Heart left ventricle (tissue), 16 donors: ENCODE data around the gene PTS. TPM values are rescaled to one million over a fixed set of nuclear protein-coding genes. Genes with fewer than 3 reads are reported as not detected.

Experiments used
- ATAC-seq, 4 donors: fragments of 200-7000 bp; cut with Tn5 transposase; one replicate each; pipeline ENCODE4 v1.9.1; 2020 to 2022; ENCODE audit warnings: moderate library complexity in 4 of 4, mild to moderate bottlenecking in 3 of 4, moderate number of reproducible peaks in 1 of 4
- DNase-seq, 5 donors: peaks; one replicate each; pipeline ENCODE4 v3.0.0-alpha.2; 2020
- H3K27ac ChIP-seq, 12 donors: fragments of 200-600 bp; sonication (generic) in 4 of 12; one replicate each; pipeline versions ENCODE4 v1.5.0 to v1.8.0; 2016 to 2022; ENCODE audit warnings: mild to moderate bottlenecking in 2 of 12
- H3K27me3 ChIP-seq, 9 donors: fragments of 200-600 bp; sonication (generic) in 2 of 9; one replicate each; pipeline versions ENCODE4 v1.5.1 to v1.8.0; 2016 to 2022; ENCODE audit warnings: mild to moderate bottlenecking in 3 of 9
- H3K36me3 ChIP-seq, 9 donors: fragments of 200-600 bp; sonication (generic) in 2 of 9; one replicate each; pipeline versions ENCODE4 v1.5.0 to v1.8.0; 2018 to 2022; ENCODE audit warnings: mild to moderate bottlenecking in 2 of 9
- H3K4me1 ChIP-seq, 12 donors: fragments of 200-600 bp; sonication (generic) in 4 of 12; one replicate each; pipeline versions ENCODE4 v1.5.0 to v1.8.0; 2016 to 2022; ENCODE audit warnings: mild to moderate bottlenecking in 3 of 12
- H3K4me3 ChIP-seq, 12 donors: fragments of 200-600 bp; sonication (generic) in 4 of 12; one replicate each; pipeline versions ENCODE4 v1.5.0 to v1.8.0; 2017 to 2022; ENCODE audit warnings: mild to moderate bottlenecking in 9 of 12, moderate library complexity in 4 of 12
- H3K9me3 ChIP-seq, 12 donors: fragments of 200-600 bp; sonication (generic) in 4 of 12; one replicate each; pipeline versions ENCODE4 v1.5.0 to v1.8.0; 2016 to 2022; ENCODE audit warnings: mild to moderate bottlenecking in 1 of 12
- POLR2A ChIP-seq, 2 donors: fragments of 450-650 bp; IDR thresholded peaks; one replicate each; pipeline ENCODE4 v1.6.1; 2017; ENCODE audit warnings: antibody characterized with exemption in 2 of 2, mild to moderate bottlenecking in 2 of 2, moderate library complexity in 2 of 2
- WGBS, 4 donors: extraction: QIAGEN DNeasy Blood & Tissue Kit in 2 of 4; methylation state at CpG; one replicate each; pipeline versions ENCODE4 v1.1.5 to v1.1.7; 2013 to 2018; 5-methylcytosine and 5-hydroxymethylcytosine counted together
- intact Hi-C, 10 donors: fragments of 100-400 bp; cut with DNase I; formaldehyde crosslinking; loops; one replicate each; pipeline versions ENCODE4 v1.11.1 to v1.14.2; 2022
- polyA plus RNA-seq, 2 donors: library from polyadenylated mRNA; stranded (reverse); fragments of 200-250 nt; gene quantifications; one replicate each; pipeline ENCODE4 v1.2.3, GENCODE V29; 2013
- total RNA-seq, 9 donors: library from RNA; depleted of rRNA in 2 of 9; stranded (reverse); fragments of >200 nt in 2 of 9; fragmentation: NEBNext Ultra II Directional in 3 of 9; extraction: Animal tissue kit (Norgen Biotek cat#: 25700) in 3 of 9; gene quantifications; one replicate each; pipeline versions ENCODE4 v1.1.0 to v1.2.4, GENCODE V29; 2016 to 2023
- TF ChIP-seq, protein P1 (sequence below), 12 donors: fragments of 200-600 bp; sonication (generic) in 4 of 12; IDR thresholded peaks; one replicate each; pipeline versions ENCODE4 v1.5.0 to v1.8.0; 2018 to 2022; ENCODE audit warnings: antibody characterized with exemption in 12 of 12, mild to moderate bottlenecking in 5 of 12
- donor health status: ischemic (EF 13 %, LVEDD 7.1; RV severe dilation, severe dysfunction).
- donor health status: healthy with polysubstance abuse.
- donor health status: DM: no; HTN: yes; CAD: no.
- donor health status: DM: no; HTN: no; CAD: no.
- donor health status: ischemic (EF 25% LVEDD 6.9; RV normal size, moderate dysfunction).
- donor health status: ischemic (EF 25% LVEDD 5.7; RV mildly dilated, moderate dysfunction).
- donor health status: healthy.
- donor health status: DM: yes; HTN: yes; CAD: no.
- donor health status: ischemic (EF 35%, LVEDD 5.7; RV mildly dilated, moderate dysfunction).
- donor health status: nonischemic (EF 11% LVEDD 7.7; RV severe dilation, severe dysfunction).
- donor health status: DM: yes; HTN: yes; CAD: no.
- donor health status: PGD.
- donor health status: ischemic (EF 29% LVEDD 5.4; RV normal size, mild dysfunction).
- donor health status: nonischemic (EF 23%, LVEDD 6.1; RV moderate dilation, normal function).

PTS gene
- total and polyA plus RNA-seq, 11 donors = 21.6 to 77.7 (median 30.7) TPM

DNA sequence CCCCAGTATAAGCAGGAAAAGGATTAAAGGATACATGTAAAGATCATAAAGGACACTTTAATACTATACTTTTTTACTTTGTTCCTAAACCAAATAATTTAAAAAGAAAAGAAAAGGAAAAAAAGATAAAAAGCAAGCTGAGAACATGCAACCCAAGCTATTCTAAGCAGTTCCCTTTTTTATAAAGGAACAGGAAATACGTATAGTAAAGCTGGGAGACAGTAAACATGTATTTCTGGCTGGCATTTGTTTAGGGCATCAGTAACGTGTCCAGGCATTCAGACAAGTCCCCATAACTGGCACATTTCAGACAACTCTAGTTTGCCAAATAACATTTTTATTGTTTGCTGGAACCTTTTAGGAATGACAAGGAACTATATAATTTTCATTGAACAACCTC, 26.0 kb upstream of the PTS start:
- H3K27ac ChIP-seq = no peak overlapping the region
- WGBS, 4 donors = 22 to 52% (median 34%) methylated on average over 2 of the region's 2 CpGs
- intact Hi-C loops = no loop called here

DNA sequence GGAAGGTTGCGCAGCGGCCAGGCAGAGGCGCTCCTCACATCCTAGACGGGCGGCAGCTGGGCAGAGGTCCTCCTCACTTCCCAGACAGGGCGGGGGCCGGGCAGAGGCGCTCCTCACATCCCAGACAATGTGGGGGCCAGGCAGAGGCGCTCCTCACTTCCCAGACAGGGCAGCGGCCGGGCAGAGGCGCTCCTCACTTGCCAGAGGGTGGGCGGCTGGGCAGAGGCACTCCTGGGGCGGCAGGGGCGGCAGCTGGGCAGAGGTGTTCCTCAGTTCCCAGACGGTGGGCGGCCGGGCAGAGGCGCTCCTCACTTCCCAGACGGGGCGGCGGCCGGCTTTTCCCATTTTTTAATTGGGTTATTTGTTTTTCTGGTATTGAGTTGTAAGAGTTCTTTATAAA, 20.2 kb upstream of the PTS start:
- no peaks in the 10 kb centered on the region for H3K9me3 ChIP-seq
- intact Hi-C loops = no loop called here
- ATAC-seq (no peak), DNase-seq (no peak)
- H3K4me3 ChIP-seq = no peak overlapping the region
- no peaks in the 10 kb centered on the region for H3K4me1 ChIP-seq
- H3K36me3 ChIP-seq = peaks cover 0 to 61% (median 14%) of the 10 kb centered on the region in 9 donors
- H3K27me3 ChIP-seq = no peaks in the 10 kb centered on the region
- no peak overlapping the region for H3K27ac ChIP-seq
- WGBS, 4 donors = 88 to 95% (median 91%) methylated on average over 17 to 23 of the region's 23 CpGs
- TF ChIP-seq POLR2A (IDR thresholded peaks at IDR 0.05) = no peak
- TF ChIP-seq, protein P1, sequence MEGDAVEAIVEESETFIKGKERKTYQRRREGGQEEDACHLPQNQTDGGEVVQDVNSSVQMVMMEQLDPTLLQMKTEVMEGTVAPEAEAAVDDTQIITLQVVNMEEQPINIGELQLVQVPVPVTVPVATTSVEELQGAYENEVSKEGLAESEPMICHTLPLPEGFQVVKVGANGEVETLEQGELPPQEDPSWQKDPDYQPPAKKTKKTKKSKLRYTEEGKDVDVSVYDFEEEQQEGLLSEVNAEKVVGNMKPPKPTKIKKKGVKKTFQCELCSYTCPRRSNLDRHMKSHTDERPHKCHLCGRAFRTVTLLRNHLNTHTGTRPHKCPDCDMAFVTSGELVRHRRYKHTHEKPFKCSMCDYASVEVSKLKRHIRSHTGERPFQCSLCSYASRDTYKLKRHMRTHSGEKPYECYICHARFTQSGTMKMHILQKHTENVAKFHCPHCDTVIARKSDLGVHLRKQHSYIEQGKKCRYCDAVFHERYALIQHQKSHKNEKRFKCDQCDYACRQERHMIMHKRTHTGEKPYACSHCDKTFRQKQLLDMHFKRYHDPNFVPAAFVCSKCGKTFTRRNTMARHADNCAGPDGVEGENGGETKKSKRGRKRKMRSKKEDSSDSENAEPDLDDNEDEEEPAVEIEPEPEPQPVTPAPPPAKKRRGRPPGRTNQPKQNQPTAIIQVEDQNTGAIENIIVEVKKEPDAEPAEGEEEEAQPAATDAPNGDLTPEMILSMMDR (IDR thresholded peaks at IDR 0.05) = no peak

More for the DNA sequence above, 26.0 kb upstream of the PTS start:
- H3K4me3 ChIP-seq = no peak overlapping the region
- H3K4me1 ChIP-seq = no peaks in the 10 kb centered on the region
- TF ChIP-seq, protein P1 (IDR thresholded peaks at IDR 0.05) = no peak
- no peak for TF ChIP-seq POLR2A (IDR thresholded peaks at IDR 0.05)
- ATAC-seq (no peak), DNase-seq (no peak)
- no peaks in the 10 kb centered on the region for H3K27me3 ChIP-seq
- peaks cover 0 to 72% (median 17%) of the 10 kb centered on the region in 9 donors for H3K36me3 ChIP-seq
- no peaks in the 10 kb centered on the region for H3K9me3 ChIP-seq

DNA sequence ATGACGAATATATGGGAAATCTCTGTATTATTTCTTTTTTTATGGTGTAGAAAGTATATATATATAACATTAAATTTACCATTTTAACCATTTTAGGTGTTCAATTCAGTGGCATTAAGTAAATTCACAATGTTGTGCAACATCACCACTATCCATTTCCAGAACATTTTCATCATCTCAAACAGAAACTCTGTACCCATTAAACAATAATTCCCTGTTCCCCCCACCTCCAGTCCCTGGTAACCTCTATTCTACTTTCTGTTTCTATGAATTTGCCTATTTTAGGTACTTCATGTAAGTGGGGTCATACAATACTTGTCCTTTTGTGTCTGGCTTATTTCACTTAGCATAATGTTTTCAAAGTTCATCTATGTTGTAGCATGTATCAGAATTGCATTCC, 15.3 kb upstream of the PTS start:
- Histone ChIP-seq H3K36me3 (peaks cover 0 to 30% (median 0%) of the 10 kb centered on the region in 9 donors), H3K4me3 (no peak overlapping the region), H3K27me3 (no peaks in the 10 kb centered on the region), H3K27ac (no peak overlapping the region), H3K4me1 (peaks cover 0 to 7% (median 0%) of the 10 kb centered on the region in 12 donors), H3K9me3 (no peaks in the 10 kb centered on the region)
- 72 to 87% (median 79%) methylated on average over 1 of the region's 1 CpG for WGBS, 4 donors
- no peak for DNase-seq
- no peak for ATAC-seq
- TF ChIP-seq, protein P1 (IDR thresholded peaks at IDR 0.05) = no peak
- TF ChIP-seq POLR2A (IDR thresholded peaks at IDR 0.05) = no peak
- intact Hi-C loops = loop anchor here in 3 of 10 donors (10.0 kb wide), 3 partner anchors 354 to 1324 kb away; no protein-coding TSS in a partner anchor

DNA sequence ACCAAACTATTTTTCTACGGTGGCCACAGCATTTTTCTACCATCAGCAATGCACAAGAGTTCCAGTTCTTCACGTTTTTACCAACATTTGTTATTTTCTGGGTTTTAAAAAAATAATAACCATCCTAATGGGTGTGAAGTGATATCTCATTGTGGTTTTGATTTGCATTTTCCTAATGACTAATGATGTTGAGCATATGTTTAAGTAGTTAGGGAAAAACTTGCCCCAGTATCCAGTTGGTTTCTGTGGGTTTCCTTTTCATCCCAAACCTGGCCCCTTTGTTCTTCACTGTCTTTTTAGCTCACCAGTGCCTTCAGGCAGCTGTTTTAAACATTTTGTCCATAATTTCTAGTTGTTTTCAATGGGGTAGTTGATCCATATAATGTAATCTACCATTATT, 14.7 kb upstream of the PTS start:
- Histone ChIP-seq H3K36me3 (peaks cover 0 to 31% (median 0%) of the 10 kb centered on the region in 9 donors), H3K27ac (no peak overlapping the region), H3K27me3 (no peaks in the 10 kb centered on the region), H3K9me3 (no peaks in the 10 kb centered on the region), H3K4me3 (no peak overlapping the region), H3K4me1 (peaks cover 0 to 7% (median 0%) of the 10 kb centered on the region in 12 donors)
- TF ChIP-seq, protein P1 (IDR thresholded peaks at IDR 0.05) = no peak
- no peak for TF ChIP-seq POLR2A (IDR thresholded peaks at IDR 0.05)
- intact Hi-C loops = loop anchor here in 3 of 10 donors (10.0 kb wide), 3 partner anchors 353 to 1323 kb away; no protein-coding TSS in a partner anchor
- DNase-seq (no peak), ATAC-seq (no peak)
- WGBS, 4 donors = 62 to 64% (median 63%) methylated on average over 2 of the region's 2 CpGs
